Aorta (tissue), 5 donors: ENCODE data around the gene RAI1. TPM values are rescaled to one million over a fixed set of nuclear protein-coding genes. Genes with fewer than 3 reads are reported as not detected.

ENCODE experiments used
- ATAC-seq: fragments of 200-7000 bp; cut with Tn5 transposase; one replicate; pipeline ENCODE4 v1.9.1; 2022; ENCODE audit warnings: moderate library complexity; ENCODE audit not compliant: low FRiP score
- DNase-seq, 2 donors: peaks; one replicate each; pipeline ENCODE4 v3.0.0-alpha.2; 2020
- H3K27ac ChIP-seq, 2 donors: one replicate each; pipeline ENCODE4 v1.5.1; 2013; ENCODE audit warnings: low read length in 2 of 2, mild to moderate bottlenecking in 2 of 2, moderate library complexity in 2 of 2, control low read depth in 1 of 2, inconsistent platforms in 1 of 2, low read depth in 1 of 2
- H3K27me3 ChIP-seq, 2 donors: one replicate each; pipeline ENCODE4 v1.6.1; 2013; ENCODE audit warnings: control low read depth in 1 of 2, low read length in 1 of 2, mild to moderate bottlenecking in 1 of 2, moderate library complexity in 1 of 2; ENCODE audit not compliant: insufficient read depth in 2 of 2, control insufficient read depth in 1 of 2
- H3K36me3 ChIP-seq, 2 donors: one replicate each; pipeline ENCODE4 v1.6.1; 2013; ENCODE audit warnings: control low read depth in 1 of 2, low read length in 1 of 2, mild to moderate bottlenecking in 1 of 2; ENCODE audit not compliant: insufficient read depth in 2 of 2, control insufficient read depth in 1 of 2
- H3K4me1 ChIP-seq, 2 donors: one replicate each; pipeline ENCODE4 v1.6.1; 2013; ENCODE audit warnings: low read length in 2 of 2, control low read depth in 1 of 2, mild to moderate bottlenecking in 1 of 2, moderate library complexity in 1 of 2; ENCODE audit not compliant: insufficient read depth in 2 of 2, control insufficient read depth in 1 of 2
- H3K4me3 ChIP-seq, 2 donors: one replicate each; pipeline ENCODE4 v1.5.1; 2013; ENCODE audit warnings: low read length in 2 of 2, control low read depth in 1 of 2, mild to moderate bottlenecking in 1 of 2
- H3K9me3 ChIP-seq: one replicate; pipeline ENCODE4 v1.6.1; 2013; ENCODE audit warnings: mild to moderate bottlenecking, low read length; ENCODE audit not compliant: control insufficient read depth
- WGBS, 2 donors: extraction: QIAGEN DNeasy Blood & Tissue Kit; methylation state at CpG; one replicate each; pipeline ENCODE4 v1.1.7; 2013; 5-methylcytosine and 5-hydroxymethylcytosine counted together
- intact Hi-C, 2 donors: fragments of 100-400 bp; cut with DNase I; formaldehyde crosslinking; loops; one replicate each; pipeline versions ENCODE4 v1.14.2 to v1.15.0; 2022
- polyA plus RNA-seq, 2 donors: library from polyadenylated mRNA; stranded (reverse); fragments of 200-250 nt; gene quantifications; one replicate each; pipeline ENCODE4 v1.2.3, GENCODE V29; 2013
- total RNA-seq, 2 donors: library from RNA; stranded (reverse); fragmentation: NEBNext Ultra II Directional; extraction: Animal tissue kit (Norgen Biotek cat#: 25700); gene quantifications; one replicate each; pipeline ENCODE4 v1.2.1, GENCODE V29; 2021
- donor health status: healthy with polysubstance abuse.
- donor health status: Bipolar disorder and iron deficiency.
- donor health status: DM: no; HTN: no; CAD: no.
- donor health status: DM: no; HTN: no; CAD: no.
- donor health status: DM: yes; HTN: yes; CAD: no.

The RAI1 gene
- total and polyA plus RNA-seq, 4 donors = 2.0 to 35.8 (median 15.4) TPM

GRCh38 chr17:17708295-17708694 lies 27.0 kb downstream of the RAI1 start:
- H3K4me1 ChIP-seq = no peaks in the 10 kb centered on the region
- no peak overlapping the region for H3K4me3 ChIP-seq
- H3K27ac ChIP-seq = no peak overlapping the region
- intact Hi-C loops = no loop called here
- no peaks in the 10 kb centered on the region for H3K9me3 ChIP-seq
- DNase-seq = no peak
- no peak for ATAC-seq
- H3K27me3 ChIP-seq = no peaks in the 10 kb centered on the region
- no peaks in the 10 kb centered on the region for H3K36me3 ChIP-seq

GRCh38 chr17:17708816-17709215 lies 27.6 kb downstream of the RAI1 start:
- Histone ChIP-seq H3K27ac (no peak overlapping the region), H3K4me3 (no peak overlapping the region), H3K9me3 (no peaks in the 10 kb centered on the region), H3K27me3 (no peaks in the 10 kb centered on the region), H3K36me3 (no peaks in the 10 kb centered on the region), H3K4me1 (no peaks in the 10 kb centered on the region)
- ATAC-seq = no peak
- no peak for DNase-seq
- WGBS, 2 donors = 85 to 87% methylated on average over 9 of the region's 9 CpGs
- intact Hi-C loops = no loop called here

GRCh38 chr17:17709815-17710321 lies 28.6 kb downstream of the RAI1 start:
- intact Hi-C loops = loop anchor here in 1 of 2 donors (5.0 kb wide), 1 partner anchor 42 kb away; no protein-coding TSS in a partner anchor
- H3K27ac ChIP-seq = peak overlapping the region in 1 of 2 donors; percentile 65
- 88 to 89% methylated on average over 15 of the region's 15 CpGs for WGBS, 2 donors
- DNase-seq (no peak), ATAC-seq (no peak)
- H3K36me3 ChIP-seq = no peaks in the 10 kb centered on the region
- no peak overlapping the region for H3K4me3 ChIP-seq
- H3K27me3 ChIP-seq = no peaks in the 10 kb centered on the region
- no peaks in the 10 kb centered on the region for H3K4me1 ChIP-seq
- H3K9me3 ChIP-seq = no peaks in the 10 kb centered on the region

GRCh38 chr17:17710355-17710727 lies 29.1 kb downstream of the RAI1 start:
- Histone ChIP-seq H3K27ac (peak overlapping the region in 1 of 2 donors; percentile 65), H3K36me3 (no peaks in the 10 kb centered on the region), H3K4me1 (no peaks in the 10 kb centered on the region), H3K27me3 (no peaks in the 10 kb centered on the region), H3K9me3 (no peaks in the 10 kb centered on the region), H3K4me3 (no peak overlapping the region)
- intact Hi-C loops = loop anchor here in 1 of 2 donors (5.0 kb wide), 1 partner anchor 42 kb away; no protein-coding TSS in a partner anchor
- no peak for DNase-seq
- no peak for ATAC-seq
- WGBS, 2 donors = 69 to 70% methylated on average over 4 of the region's 4 CpGs

- WGBS, 2 donors = 6 to 12% methylated on average over 15 to 16 of the region's 16 CpGs
- no peaks in the 10 kb centered on the region for H3K27me3 ChIP-seq
- H3K4me1 ChIP-seq = no peaks in the 10 kb centered on the region
- DNase-seq (peak; percentile 87 to 90), ATAC-seq (peak; percentile 74)
- H3K36me3 ChIP-seq = no peaks in the 10 kb centered on the region
- intact Hi-C loops = loop anchor here in 1 of 2 donors (5.0 kb wide), 1 partner anchor 41 kb away; no protein-coding TSS in a partner anchor
- H3K4me3 ChIP-seq = no peak overlapping the region
- H3K27ac ChIP-seq = peak overlapping the region in 1 of 2 donors; percentile 70
- H3K9me3 ChIP-seq = no peaks in the 10 kb centered on the region
These were observed 29.7 kb downstream of the RAI1 start for GRCh38 chr17:17710728-17711541.

GRCh38 chr17:17711641-17712162 lies 30.4 kb downstream of the RAI1 start:
- 80% methylated on average over 12 of the region's 12 CpGs for WGBS, 2 donors
- no peak for DNase-seq
- Histone ChIP-seq H3K9me3 (no peaks in the 10 kb centered on the region), H3K27me3 (no peaks in the 10 kb centered on the region), H3K36me3 (no peaks in the 10 kb centered on the region), H3K4me1 (no peaks in the 10 kb centered on the region), H3K27ac (peak overlapping the region in 1 of 2 donors; percentile 70), H3K4me3 (no peak overlapping the region)
- intact Hi-C loops = loop anchor here in 1 of 2 donors (5.0 kb wide), 1 partner anchor 41 kb away; no protein-coding TSS in a partner anchor
- no peak for ATAC-seq

GRCh38 chr17:17712268-17712924 lies 31.1 kb downstream of the RAI1 start:
- ATAC-seq (no peak), DNase-seq (no peak)
- Histone ChIP-seq H3K4me3 (no peak overlapping the region), H3K9me3 (no peaks in the 10 kb centered on the region), H3K36me3 (no peaks in the 10 kb centered on the region), H3K27me3 (no peaks in the 10 kb centered on the region), H3K27ac (no peak overlapping the region), H3K4me1 (no peaks in the 10 kb centered on the region)
- WGBS, 2 donors = 91% methylated on average over 5 of the region's 5 CpGs
- intact Hi-C loops = loop anchor here in 1 of 2 donors (5.0 kb wide), 1 partner anchor 40 kb away; no protein-coding TSS in a partner anchor

GRCh38 chr17:17713839-17714238 lies 32.6 kb downstream of the RAI1 start:
- Histone ChIP-seq H3K27ac (peak overlapping the region in 1 of 2 donors; percentile 20), H3K4me3 (no peak overlapping the region)
- ATAC-seq = peak; percentile 57

More at GRCh38 chr17:17713839-17714238, 32.6 kb downstream of the RAI1 start:
- WGBS, 2 donors = 6 to 17% methylated on average over 7 of the region's 7 CpGs
- DNase-seq = peak; percentile 86 to 88
- intact Hi-C loops = loop anchor here in 1 of 2 donors (5.0 kb wide), 1 partner anchor 38 kb away; no protein-coding TSS in a partner anchor
- Histone ChIP-seq H3K36me3 (no peaks in the 10 kb centered on the region), H3K9me3 (no peaks in the 10 kb centered on the region), H3K4me1 (no peaks in the 10 kb centered on the region), H3K27me3 (no peaks in the 10 kb centered on the region)
